Bronchial epithelial cell (primary cell): ENCODE results near the gene GPR150. TPM values are rescaled to one million over a fixed set of nuclear protein-coding genes. Genes with fewer than 3 reads are reported as not detected.

Experiments
- DNase-seq: peaks from one replicate; pipeline ENCODE4 v3.0.0-alpha.2; 2010; ENCODE audit warnings: low read depth
- FAIRE-seq: peaks from 2 replicates; lab custom pipeline; 2011; peaks lifted over from hg19 to GRCh38; lab: Jason Lieb, UNC
- H3K27me3 ChIP-seq: 2 replicates; pipeline ENCODE4 v1.5.1; 2011; ENCODE audit warnings: low read length; ENCODE audit not compliant: control insufficient read depth, insufficient read depth
- H3K36me3 ChIP-seq: 2 replicates; pipeline ENCODE4 v1.5.1; 2011; ENCODE audit warnings: low read length; ENCODE audit not compliant: control insufficient read depth, insufficient read depth
- H3K4me3 ChIP-seq: 2 replicates; pipeline ENCODE4 v1.5.1; 2011; ENCODE audit warnings: mild to moderate bottlenecking, low read depth, low read length, control low read depth
- CTCF ChIP-seq: IDR thresholded peaks from 2 replicates; pipeline ENCODE4 v1.5.1; 2011; ENCODE audit warnings: mild to moderate bottlenecking, moderate library complexity, low read length, control low read depth, inconsistent platforms; ENCODE audit not compliant: insufficient read depth, severe bottlenecking
- total RNA-seq: library from RNA; depleted of rRNA; stranded (reverse); fragments of >200 nt; gene quantifications from 2 replicates; pipeline ENCODE4 v1.2.1, GENCODE V29; 2014

The GPR150 gene
- total RNA-seq, 1 donor from 2014 or later, result 0.26 TPM

- Histone ChIP-seq H3K4me3 (peak overlapping the region; percentile 48), H3K36me3 (no peaks in the 10 kb centered on the region), H3K27me3 (no peaks in the 10 kb centered on the region)
- TF ChIP-seq CTCF, result no peak
- no peak for DNase-seq
- no peak for FAIRE-seq
Measured at GRCh38 chr5:95619514-95620029, 315 bp upstream of the GPR150 start.

- no peak for DNase-seq
- no peaks in the 10 kb centered on the region for H3K27me3 ChIP-seq
- no peaks in the 10 kb centered on the region for H3K36me3 ChIP-seq
- peak overlapping the region; percentile 48 for H3K4me3 ChIP-seq
- no peak for TF ChIP-seq CTCF
- no peak for FAIRE-seq
Measured at GRCh38 chr5:95620870-95621838, 1.3 kb downstream of the GPR150 start.

GRCh38 chr5:95621839-95622629, 2.1 kb downstream of the GPR150 start:
- FAIRE-seq (no peak), DNase-seq (no peak)
- H3K36me3 ChIP-seq, result no peaks in the 10 kb centered on the region
- H3K4me3 ChIP-seq, result no peak overlapping the region
- H3K27me3 ChIP-seq, result no peaks in the 10 kb centered on the region
- TF ChIP-seq CTCF, result no peak

- no peaks in the 10 kb centered on the region for H3K36me3 ChIP-seq
- no peak for DNase-seq
- no peak for TF ChIP-seq CTCF
- FAIRE-seq, result no peak
- H3K27me3 ChIP-seq, result no peaks in the 10 kb centered on the region
- H3K4me3 ChIP-seq, result no peak overlapping the region
Measured at GRCh38 chr5:95623706-95624105, 3.8 kb downstream of the GPR150 start.

GRCh38 chr5:95624368-95624767, 4.5 kb downstream of the GPR150 start:
- TF ChIP-seq CTCF, result no peak
- no peak overlapping the region for H3K4me3 ChIP-seq
- no peaks in the 10 kb centered on the region for H3K27me3 ChIP-seq
- DNase-seq, result no peak
- no peak for FAIRE-seq
- H3K36me3 ChIP-seq, result no peaks in the 10 kb centered on the region
